HG03139 (cell line): ENCODE results near the gene NLGN2.

Experiments
- ATAC-seq: cut with Tn5 transposase; IDR thresholded peaks from one replicate; pipeline ENCODE4 v1.9.1; 2021; ENCODE audit not compliant: unreplicated experiment

Gene NLGN2

DNA sequence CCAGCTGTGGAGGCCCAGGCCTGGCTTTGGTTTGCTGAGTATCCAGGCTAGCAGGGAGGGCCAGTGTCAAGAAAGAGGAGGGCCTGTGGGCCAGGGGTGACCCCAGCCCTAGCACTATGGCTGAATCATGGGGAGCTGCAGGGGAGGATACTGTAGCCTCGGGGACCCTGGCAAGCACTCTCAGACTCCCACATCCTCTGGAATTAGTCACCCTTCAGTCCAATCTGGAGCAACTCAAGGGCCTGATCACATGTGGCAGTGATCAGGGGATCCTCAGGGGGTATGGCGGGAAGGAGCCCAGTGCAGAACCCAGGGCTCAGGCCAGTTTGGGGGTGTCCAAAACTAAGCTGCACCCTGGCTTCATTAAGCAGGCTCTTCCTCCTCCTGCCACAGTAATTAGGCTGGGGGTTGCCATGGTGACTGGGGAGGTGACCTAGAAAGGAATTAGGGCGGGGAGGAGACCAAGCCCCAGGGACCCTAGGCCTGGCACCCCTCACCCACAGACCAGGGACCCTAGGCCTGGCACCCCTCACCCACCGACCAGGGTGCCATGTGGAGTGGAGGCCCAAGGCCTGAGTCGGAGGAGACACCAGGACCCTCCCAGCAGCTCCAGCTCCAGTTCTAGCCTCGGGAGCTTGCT is 5.8 kb downstream of the NLGN2 start:
- no peak for ATAC-seq

DNA sequence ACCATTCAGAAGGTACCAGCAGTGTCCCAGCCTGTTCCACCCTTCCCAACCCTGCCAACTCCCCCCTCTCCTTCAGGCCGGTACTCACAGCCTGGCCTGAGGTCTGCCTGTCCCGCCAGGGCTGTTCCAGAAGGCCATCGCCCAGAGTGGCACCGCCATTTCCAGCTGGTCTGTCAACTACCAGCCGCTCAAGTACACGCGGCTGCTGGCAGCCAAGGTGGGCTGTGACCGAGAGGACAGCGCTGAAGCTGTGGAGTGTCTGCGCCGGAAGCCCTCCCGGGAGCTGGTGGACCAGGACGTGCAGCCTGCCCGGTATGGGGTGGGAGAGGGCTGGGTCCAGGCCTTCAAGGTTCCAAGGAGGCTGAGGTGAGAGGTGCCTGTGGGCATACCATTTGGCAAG is 7.2 kb downstream of the NLGN2 start:
- ATAC-seq = no peak

DNA sequence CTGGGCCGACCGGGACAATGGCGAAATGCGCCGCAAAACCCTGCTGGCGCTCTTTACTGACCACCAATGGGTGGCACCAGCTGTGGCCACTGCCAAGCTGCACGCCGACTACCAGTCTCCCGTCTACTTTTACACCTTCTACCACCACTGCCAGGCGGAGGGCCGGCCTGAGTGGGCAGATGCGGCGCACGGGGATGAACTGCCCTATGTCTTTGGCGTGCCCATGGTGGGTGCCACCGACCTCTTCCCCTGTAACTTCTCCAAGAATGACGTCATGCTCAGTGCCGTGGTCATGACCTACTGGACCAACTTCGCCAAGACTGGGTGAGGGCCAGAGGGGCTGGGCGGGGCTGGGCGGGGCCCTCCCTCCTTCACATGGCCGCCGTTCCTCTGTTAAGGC is 8.1 kb downstream of the NLGN2 start:
- ATAC-seq = no peak

DNA sequence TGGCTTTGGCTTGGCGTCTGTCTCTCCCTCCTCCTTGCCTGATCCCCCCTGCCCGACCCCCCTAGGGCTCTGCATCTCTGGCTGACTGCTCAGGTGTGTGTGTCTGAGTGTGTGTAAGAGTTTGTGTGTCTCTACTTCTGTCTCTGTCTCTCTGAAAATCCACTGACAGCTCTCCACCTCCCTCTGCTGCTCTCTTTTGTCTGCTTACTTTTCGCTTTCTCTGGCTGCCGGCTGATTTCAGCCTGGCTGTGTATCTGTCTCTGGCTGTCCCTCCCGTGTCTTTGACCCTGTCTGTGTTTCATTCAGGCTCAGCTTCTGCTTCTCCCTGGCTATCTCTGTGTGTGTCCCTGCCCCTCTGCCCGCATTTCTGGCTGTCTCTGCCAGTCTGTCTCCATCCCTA is 8.7 kb downstream of the NLGN2 start:
- no peak for ATAC-seq

DNA sequence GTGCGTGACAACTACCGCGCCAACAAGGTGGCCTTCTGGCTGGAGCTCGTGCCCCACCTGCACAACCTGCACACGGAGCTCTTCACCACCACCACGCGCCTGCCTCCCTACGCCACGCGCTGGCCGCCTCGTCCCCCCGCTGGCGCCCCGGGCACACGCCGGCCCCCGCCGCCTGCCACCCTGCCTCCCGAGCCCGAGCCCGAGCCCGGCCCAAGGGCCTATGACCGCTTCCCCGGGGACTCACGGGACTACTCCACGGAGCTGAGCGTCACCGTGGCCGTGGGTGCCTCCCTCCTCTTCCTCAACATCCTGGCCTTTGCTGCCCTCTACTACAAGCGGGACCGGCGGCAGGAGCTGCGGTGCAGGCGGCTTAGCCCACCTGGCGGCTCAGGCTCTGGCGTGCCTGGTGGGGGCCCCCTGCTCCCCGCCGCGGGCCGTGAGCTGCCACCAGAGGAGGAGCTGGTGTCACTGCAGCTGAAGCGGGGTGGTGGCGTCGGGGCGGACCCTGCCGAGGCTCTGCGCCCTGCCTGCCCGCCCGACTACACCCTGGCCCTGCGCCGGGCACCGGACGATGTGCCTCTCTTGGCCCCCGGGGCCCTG is 9.5 kb downstream of the NLGN2 start:
- no peak for ATAC-seq

DNA sequence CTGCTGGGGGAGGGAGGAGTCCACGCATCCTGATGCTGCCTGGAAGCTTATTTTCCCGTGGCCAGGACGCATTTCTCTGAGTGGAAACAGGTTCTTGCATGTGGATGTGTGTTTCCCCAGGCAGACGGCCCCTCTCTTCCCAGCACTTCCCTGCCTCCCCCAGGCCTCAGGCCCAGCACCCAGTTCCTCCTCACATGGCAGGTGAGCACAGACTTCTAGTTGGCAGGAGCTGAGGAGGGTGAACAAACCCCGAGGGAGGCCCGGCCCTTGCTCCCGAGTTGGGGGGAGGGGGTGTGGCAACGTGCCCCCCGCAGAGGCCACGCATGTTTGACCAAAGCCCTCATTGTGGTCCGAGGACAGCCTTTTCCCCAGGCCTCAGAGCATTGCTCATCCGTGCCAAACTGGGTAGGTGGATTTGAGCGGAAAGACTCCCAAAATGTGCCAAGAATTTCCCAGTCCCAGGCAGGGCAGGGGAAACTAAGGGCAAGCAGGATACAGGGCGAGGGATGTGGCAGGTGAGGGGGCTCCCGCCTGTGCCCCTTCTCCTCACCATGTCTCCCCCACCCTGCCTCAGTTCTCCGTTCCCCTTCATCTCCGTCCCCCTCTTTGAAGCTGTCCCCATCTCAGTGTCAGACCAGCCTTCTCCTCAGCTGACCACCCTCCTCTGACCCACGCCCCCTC is 11.0 kb downstream of the NLGN2 start:
- ATAC-seq = no peak

DNA sequence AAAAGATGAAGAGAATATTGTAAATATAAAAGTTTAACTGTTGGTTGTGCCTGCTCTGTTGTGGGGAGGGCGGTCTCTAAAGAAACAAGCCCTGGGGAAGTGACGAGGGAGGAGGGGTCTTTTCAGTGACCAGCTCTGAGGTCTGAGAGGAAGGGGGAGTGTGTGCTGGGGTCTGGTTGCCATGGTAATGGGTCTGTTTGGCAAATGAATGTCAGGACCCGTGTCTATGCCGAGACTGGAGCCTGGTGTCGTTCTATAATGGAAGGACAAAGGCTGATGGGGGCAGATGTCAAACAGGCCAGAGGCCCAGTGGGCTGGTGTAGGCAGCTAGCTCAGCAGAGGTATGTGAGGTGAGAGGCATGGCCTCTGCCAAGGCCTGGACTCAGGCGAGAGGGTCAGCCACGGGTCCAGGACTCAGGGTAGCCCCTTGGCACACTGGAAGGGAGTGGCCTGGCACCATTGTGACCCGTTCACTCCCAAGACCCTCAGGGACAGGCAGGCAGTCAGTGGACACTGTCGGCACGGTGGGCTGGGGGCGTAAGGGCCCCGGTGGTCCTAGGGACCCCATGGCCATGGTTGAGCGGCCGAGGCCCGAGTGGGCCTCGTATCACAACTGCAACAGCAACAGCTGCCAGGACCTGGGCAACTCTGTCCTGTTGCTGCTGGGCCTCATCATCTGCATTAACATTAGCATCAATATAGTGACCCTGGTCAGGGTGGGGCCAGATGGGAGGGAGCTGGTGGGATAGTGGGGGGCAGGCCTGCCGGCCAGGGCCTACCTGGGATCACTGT is 12.4 kb downstream of the NLGN2 start, which contains the start of gene SPEM1:
TSS of gene SPEM1 (plus strand) at position 506 of the 792 bp plus-strand sequence. CDS start at position 567, 61 bp downstream.
- no peak for ATAC-seq

DNA sequence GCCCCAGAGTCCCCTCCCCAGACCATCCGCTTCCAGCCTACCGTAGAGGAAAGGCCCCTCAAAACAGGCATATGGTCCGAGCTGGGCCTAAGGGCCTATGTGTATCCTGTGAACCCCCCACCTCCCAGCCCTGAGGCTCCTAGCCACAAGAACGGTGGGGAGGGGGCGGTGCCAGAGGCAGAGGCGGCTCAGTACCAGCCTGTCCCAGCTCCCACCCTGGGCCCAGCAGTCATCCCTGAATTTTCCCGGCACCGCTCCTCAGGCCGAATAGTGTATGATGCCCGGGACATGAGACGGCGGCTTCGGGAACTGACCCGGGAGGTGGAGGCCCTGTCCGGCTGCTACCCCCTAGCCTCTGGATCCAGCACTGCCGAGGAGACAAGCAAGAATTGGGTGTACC is 13.5 kb downstream of the NLGN2 start:
- ATAC-seq = no peak

DNA sequence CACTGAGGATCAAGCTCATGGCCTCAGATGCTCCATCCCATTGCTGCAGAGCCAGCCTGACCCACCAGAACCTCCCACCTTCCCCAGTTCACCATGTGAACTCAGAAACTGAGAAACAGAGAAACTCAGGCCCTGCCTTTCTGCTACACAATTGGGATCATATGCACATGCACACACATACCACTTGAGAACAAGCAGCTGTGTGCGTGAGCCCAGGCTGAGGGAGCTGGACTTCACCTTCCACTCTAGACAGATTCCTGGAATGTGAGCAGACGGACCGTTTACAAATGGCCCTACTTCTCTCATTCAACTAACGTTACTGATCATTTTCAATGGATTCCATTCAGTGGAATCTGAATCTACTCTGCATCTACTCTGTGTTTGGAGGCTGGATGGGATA is 16.0 kb downstream of the NLGN2 start:
- no peak for ATAC-seq

DNA sequence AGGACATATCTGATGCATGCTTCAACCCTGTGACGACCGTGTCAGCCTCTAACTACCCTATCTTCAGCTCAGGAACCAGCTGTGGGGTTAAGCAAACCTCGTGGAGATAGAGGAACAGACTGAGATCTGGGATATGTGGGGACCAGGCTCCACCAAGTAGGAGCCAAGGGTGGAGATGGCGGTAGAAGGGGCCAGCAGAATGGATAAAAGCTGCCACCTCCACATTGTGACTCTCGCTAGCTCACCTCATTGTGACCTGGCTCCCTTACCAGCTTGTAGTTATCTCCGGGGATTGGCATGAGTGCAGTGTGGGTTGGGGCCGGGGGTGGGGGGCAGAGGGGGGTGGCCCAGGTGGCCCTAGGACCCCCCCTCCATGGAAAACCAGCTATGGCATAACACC is 17.7 kb downstream of the NLGN2 start, which contains the start of gene SPEM2:
TSS of gene SPEM2 (plus strand) at position 301 of the 400 bp plus-strand sequence. CDS start at position 374, 73 bp downstream.
- no peak for ATAC-seq

DNA sequence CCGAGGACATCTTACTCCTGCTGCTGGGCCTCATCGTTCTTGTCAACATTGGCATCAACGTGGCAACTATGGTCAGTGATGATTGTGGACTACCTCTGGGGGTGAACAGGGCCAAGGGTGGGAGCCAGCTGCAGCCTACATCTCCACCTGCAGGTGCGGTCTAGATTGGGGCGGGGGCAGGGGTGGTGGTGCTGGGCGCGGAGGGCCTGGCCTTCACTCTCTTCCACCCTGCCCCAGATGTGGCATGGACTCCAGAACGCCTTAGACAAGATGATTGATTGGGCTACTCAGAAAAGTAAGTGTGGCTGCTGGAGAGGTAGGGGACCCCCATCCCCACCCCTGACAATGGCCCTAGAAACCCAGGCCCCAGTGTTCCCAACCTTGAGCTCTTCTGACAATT is 18.1 kb downstream of the NLGN2 start:
- no peak for ATAC-seq

DNA sequence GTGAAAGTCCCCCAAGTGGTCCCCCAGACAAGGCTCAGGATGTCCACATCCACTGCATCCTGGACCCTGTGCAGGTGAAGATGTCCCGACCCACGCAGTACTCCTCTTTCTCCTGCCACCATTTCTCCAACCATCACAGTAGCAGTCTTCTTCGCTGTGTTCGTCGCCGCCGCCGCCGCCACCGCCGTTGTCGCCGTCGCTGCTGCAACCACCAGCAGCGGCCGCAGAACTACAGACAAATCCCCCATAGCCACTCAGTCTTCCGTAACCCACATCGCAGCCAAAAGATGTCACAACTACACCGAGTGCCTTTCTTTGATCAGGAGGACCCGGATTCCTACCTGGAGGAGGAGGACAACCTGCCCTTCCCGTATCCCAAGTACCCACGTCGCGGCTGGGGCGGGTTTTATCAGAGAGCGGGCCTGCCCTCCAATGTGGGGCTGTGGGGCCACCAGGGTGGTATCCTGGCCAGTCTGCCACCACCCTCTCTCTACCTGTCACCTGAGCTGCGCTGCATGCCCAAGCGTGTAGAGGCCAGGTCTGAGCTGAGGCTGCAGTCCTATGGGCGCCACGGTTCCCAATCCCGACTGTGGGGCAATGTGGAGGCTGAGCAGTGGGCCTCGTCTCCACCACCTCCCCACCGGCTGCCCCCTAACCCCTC is 18.7 kb downstream of the NLGN2 start:
- ATAC-seq = no peak

DNA sequence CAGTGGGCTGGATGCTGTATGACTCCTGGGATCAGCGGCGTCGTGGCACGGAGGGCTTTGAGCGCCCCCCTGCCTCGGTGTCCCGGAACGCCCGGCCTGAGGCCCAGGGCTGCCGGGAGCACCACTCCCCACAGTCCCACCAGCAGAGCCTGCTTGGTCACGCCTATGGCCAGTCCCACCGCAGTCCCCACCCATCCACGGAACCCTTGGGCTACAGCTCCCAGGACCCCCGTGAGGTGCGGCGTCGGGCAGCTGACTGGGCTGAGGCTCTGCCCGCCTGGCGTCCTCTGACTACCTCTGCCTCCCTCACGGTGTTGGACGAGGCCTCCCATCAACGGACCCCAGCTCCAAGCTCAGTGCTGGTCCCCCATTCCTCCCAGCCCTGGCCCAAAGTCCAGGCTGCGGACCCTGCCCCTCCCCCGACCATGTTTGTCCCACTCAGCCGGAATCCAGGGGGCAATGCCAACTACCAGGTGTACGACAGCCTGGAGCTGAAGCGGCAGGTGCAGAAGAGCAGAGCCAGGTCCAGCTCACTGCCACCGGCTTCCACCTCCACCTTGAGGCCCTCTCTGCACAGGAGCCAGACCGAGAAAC is 19.3 kb downstream of the NLGN2 start:
- no peak for ATAC-seq

DNA sequence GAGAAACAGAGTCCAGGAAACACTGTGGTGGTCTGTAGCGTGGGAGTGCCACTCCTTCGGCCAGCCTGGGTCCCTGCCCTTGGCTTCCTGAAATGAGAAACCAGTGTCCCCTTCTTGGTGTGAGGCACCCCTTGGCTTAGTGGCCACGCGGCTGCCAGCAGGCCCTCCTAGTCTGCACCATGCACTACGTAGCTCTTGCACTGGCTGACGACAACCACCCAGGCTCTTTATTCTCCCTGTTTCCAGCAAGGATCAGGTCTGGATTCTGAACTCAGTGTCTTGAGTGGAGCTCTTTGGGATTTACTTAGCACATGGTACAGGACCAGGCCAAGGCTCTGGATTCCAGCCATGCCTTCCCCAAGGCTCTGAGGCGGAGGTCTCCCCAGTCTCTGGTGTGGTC is 19.9 kb downstream of the NLGN2 start:
- no peak for ATAC-seq

DNA sequence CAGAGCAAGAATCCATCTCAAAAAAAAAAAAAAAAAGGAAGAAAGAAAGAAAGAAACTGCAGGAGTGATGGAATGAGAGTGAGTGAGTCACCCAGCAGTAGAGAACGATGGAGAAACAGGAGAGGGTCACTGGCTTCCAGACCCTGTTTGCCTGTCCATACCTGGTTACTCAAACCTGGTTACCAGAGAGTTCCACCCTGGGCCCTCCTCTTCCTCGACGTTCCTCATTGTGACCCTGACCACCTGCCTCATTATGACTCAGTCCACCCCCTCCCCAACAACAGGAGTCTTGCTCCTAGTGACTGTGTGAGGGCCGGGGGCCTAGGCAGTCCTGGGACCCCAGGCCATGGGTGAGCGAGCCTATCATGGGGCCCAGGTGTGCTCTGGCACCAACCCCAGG is 20.9 kb downstream of the NLGN2 start, which contains the start of gene SPEM3:
TSS of gene SPEM3 (plus strand) at position 301 of the 400 bp plus-strand sequence. CDS start at position 347, 46 bp downstream.
- no peak for ATAC-seq

DNA sequence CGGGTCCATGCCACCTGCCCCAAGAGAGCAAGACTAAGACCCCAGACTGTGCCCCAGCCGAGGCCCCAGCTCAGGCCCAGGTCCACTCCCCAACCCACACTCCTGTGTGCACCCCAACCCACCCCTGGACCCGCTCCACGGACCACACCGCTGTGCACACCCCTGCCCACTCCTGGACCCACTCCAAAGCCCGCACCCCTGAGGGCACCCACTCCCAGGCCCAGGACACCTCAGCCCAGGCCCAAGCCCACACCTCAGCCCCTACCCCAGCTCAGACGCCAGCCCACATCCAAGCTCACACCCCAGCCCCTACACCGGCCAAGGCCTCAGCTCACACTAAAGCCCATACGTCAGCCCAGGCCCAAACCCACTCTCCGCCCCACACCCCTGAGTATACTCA is 22.1 kb downstream of the NLGN2 start:
- ATAC-seq = no peak

DNA sequence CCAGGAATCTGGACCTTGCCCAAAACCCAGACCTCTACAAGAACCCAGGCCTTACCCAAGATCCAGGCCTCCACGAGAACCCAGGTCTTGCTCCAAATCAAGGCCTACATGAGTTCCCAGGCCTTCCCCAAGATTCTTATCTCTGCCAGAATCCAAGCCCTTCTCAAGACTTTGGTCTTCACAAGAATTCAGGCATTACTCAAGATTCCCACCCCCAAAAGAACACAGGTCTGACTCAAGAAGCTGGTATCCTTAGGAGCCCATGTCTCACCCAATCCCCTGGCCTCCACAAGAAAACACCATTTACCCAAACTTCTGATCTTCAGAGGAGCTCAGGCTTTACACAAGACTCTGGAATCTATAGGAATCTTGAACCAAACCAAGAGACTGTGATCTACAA is 23.6 kb downstream of the NLGN2 start:
- ATAC-seq = no peak

DNA sequence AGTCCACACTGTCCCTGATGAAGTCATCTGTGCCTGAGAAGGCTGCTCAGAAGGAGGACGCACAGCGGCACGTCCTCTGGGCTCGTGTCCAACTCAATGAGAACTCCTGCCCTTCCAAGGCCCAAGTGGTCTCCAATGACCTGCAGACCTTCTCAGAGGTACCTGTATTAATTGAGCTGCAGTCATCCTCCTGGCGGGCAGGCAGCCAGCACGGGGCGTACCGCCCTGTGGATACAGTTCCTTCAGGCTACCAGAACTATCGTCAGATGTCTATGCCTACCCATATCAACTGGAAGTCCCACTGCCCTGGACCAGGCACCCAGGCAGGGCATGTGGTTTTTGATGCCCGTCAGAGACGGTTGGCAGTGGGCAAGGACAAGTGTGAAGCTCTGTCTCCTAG is 24.7 kb downstream of the NLGN2 start:
- no peak for ATAC-seq

DNA sequence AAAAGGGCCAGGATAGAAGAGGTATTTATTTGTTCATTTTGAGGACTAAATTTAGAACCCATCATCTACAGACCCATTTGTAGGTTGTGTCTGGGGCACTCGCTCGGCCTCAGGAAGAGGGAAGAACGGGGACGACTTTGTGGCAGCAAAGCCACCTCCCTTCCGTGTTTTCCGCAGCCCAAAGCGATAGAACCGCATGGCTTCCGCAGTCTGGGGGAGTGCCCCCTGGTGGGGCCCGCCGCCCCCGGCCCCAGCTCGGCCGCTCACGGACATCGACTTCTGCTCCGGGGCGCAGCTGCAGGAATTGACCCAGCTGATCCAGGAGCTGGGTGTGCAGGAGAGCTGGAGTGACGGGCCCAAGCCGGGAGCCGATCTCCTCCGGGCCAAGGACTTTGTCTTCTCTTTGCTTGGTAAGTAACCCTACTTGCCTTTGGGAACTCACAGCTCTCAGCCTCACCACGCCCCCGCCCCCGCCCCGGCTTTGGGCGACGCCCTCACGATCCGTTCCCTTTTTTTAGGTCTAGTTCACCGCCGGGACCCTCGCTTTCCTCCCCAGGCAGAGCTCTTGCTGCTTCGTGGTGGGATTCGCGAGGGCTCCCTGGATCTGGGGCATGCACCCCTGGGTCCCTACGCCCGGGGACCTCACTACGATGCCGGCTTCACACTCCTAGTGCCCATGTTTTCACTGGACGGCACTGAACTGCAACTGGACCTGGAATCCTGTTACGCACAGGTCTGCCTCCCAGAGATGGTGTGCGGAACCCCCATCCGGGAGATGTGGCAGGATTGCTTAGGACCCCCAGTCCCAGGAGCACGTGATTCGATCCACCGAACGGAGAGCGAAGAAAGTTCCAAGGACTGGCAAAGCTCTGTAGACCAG is 28.3 kb downstream of the NLGN2 start:
- peak; percentile 20 for ATAC-seq
